H9 (cell line): ENCODE results near the gene ZBTB20. TPM values are rescaled to one million over a fixed set of nuclear protein-coding genes. Genes with fewer than 3 reads are reported as not detected.

Experiments used
- DNase-seq: peaks from one replicate; pipeline ENCODE4 v3.0.0-alpha.2; 2017
- H2AFZ ChIP-seq: one replicate; pipeline ENCODE4 v1.6.1; 2013; ENCODE audit warnings: mild to moderate bottlenecking, low read length, control low read depth, moderate library complexity
- H2AK5ac ChIP-seq: 2 replicates; pipeline ENCODE4 v1.6.1; 2013; ENCODE audit warnings: low read length, control low read depth, mixed read lengths; ENCODE audit not compliant: insufficient read length
- H2BK120ac ChIP-seq: one replicate; pipeline ENCODE4 v1.6.1; 2013; ENCODE audit warnings: low read depth, mild to moderate bottlenecking, low read length, control low read depth, inconsistent platforms; ENCODE audit not compliant: poor library complexity, severe bottlenecking
- H2BK12ac ChIP-seq: 2 replicates; pipeline ENCODE4 v1.6.1; 2013; ENCODE audit warnings: low read length, control low read depth, mixed read lengths, low read depth; ENCODE audit not compliant: insufficient read length
- H2BK15ac ChIP-seq: 2 replicates; pipeline ENCODE4 v1.6.1; 2013; ENCODE audit warnings: low read depth, low read length, control low read depth
- H2BK20ac ChIP-seq: one replicate; pipeline ENCODE4 v1.6.1; 2013; ENCODE audit warnings: low read depth, mild to moderate bottlenecking, low read length, control low read depth, inconsistent platforms; ENCODE audit not compliant: poor library complexity, severe bottlenecking
- H2BK5ac ChIP-seq: 2 replicates; pipeline ENCODE4 v1.6.1; 2013; ENCODE audit warnings: low read length, control low read depth, mixed read lengths; ENCODE audit not compliant: insufficient read length
- H3K14ac ChIP-seq: 2 replicates; pipeline ENCODE4 v1.6.1; 2013; ENCODE audit warnings: low read length, control low read depth; ENCODE audit not compliant: insufficient read depth
- H3K18ac ChIP-seq: 2 replicates; pipeline ENCODE4 v1.6.1; 2013; ENCODE audit warnings: low read depth, mild to moderate bottlenecking, mixed read lengths, low read length, control low read depth; ENCODE audit not compliant: insufficient read length
- H3K23ac ChIP-seq: 2 replicates; pipeline ENCODE4 v1.6.1; 2013; ENCODE audit warnings: low read length, control low read depth, mixed read lengths, low read depth; ENCODE audit not compliant: insufficient read length
- H3K23me2 ChIP-seq: 2 replicates; pipeline ENCODE4 v1.6.1; 2013; ENCODE audit warnings: low read depth, mild to moderate bottlenecking, mixed read lengths, low read length, control low read depth; ENCODE audit not compliant: insufficient read length, poor library complexity, severe bottlenecking
- H3K27ac ChIP-seq: 2 replicates; pipeline ENCODE4 v1.5.1; 2013; ENCODE audit warnings: low read length, control low read depth, mixed read lengths, low read depth; ENCODE audit not compliant: insufficient read length
- H3K27me3 ChIP-seq: 2 replicates; pipeline ENCODE4 v1.6.1; 2013; ENCODE audit warnings: low read length, control low read depth, inconsistent platforms; ENCODE audit not compliant: insufficient read depth
- H3K4ac ChIP-seq: 2 replicates; pipeline ENCODE4 v1.6.1; 2013; ENCODE audit warnings: low read depth, mild to moderate bottlenecking, control low read depth, inconsistent platforms, low read length, moderate library complexity
- H3K4me1 ChIP-seq: 2 replicates; pipeline ENCODE4 v1.6.1; 2013; ENCODE audit warnings: low read length, control low read depth, inconsistent platforms; ENCODE audit not compliant: insufficient read depth
- H3K4me2 ChIP-seq: 2 replicates; pipeline ENCODE4 v1.6.1; 2013; ENCODE audit warnings: low read length, control low read depth, mixed read lengths; ENCODE audit not compliant: insufficient read length, insufficient read depth
- H3K56ac ChIP-seq: 2 replicates; pipeline ENCODE4 v1.6.1; 2013; ENCODE audit warnings: low read depth, mild to moderate bottlenecking, mixed read lengths, low read length, control low read depth; ENCODE audit not compliant: insufficient read length
- H3K79me1 ChIP-seq: 2 replicates; pipeline ENCODE4 v1.6.1; 2013; ENCODE audit warnings: low read depth, mild to moderate bottlenecking, moderate library complexity, low read length, control low read depth, inconsistent platforms; ENCODE audit not compliant: insufficient read depth, poor library complexity, severe bottlenecking
- H3K79me2 ChIP-seq: 2 replicates; pipeline ENCODE4 v1.6.1; 2013; ENCODE audit warnings: low read length, control low read depth, inconsistent platforms; ENCODE audit not compliant: insufficient read depth
- H3K9ac ChIP-seq: 2 replicates; pipeline ENCODE4 v1.6.1; 2013; ENCODE audit warnings: low read length, control low read depth, mixed read lengths; ENCODE audit not compliant: insufficient read length; ENCODE audit errors: extremely low read depth
- H3K9me3 ChIP-seq: one replicate; pipeline ENCODE4 v1.6.1; 2013; ENCODE audit warnings: low read depth, low read length, inconsistent platforms; ENCODE audit not compliant: control insufficient read depth
- H3T11ph ChIP-seq: one replicate; pipeline ENCODE4 v1.6.1; 2013; ENCODE audit warnings: mild to moderate bottlenecking, low read length, control low read depth, inconsistent platforms
- H4K20me1 ChIP-seq: one replicate; pipeline ENCODE4 v1.6.1; 2013; ENCODE audit not compliant: control insufficient read depth, insufficient read length, insufficient read depth
- H4K5ac ChIP-seq: 2 replicates; pipeline ENCODE4 v1.6.1; 2013; ENCODE audit warnings: low read depth, mild to moderate bottlenecking, mixed read lengths, low read length, control low read depth; ENCODE audit not compliant: insufficient read length
- H4K8ac ChIP-seq: replicated peaks from 2 replicates; pipeline ENCODE4 v1.6.1; 2013; ENCODE audit warnings: low read length, control low read depth, mixed read lengths, low read depth; ENCODE audit not compliant: insufficient read length
- H4K91ac ChIP-seq: 2 replicates; pipeline ENCODE4 v1.6.1; 2013; ENCODE audit warnings: low read depth, mild to moderate bottlenecking, moderate library complexity, mixed read lengths, low read length, control low read depth; ENCODE audit not compliant: insufficient read length
- H3K27ac Mint-ChIP-seq, 3 experiments: 2 replicates in 2 of 3; 3 replicates in 1 of 3; pipeline ENCODE4 v1.8.0; 2020 to 2021; ENCODE audit warnings: mixed read lengths in 3 of 3, mild to moderate bottlenecking in 1 of 3, moderate library complexity in 1 of 3
- H3K27me3 Mint-ChIP-seq: 2 replicates; pipeline ENCODE4 v1.8.0; 2021; ENCODE audit warnings: low read depth, mild to moderate bottlenecking, moderate library complexity, mixed read lengths
- H3K36me3 Mint-ChIP-seq, 3 experiments: 2 replicates in 2 of 3; 3 replicates in 1 of 3; pipeline ENCODE4 v1.8.0; 2020 to 2021; ENCODE audit warnings: low read depth in 3 of 3, mixed read lengths in 3 of 3; ENCODE audit not compliant: insufficient read depth in 1 of 3
- H3K4me1 Mint-ChIP-seq, 2 experiments: 2 replicates each; pipeline ENCODE4 v1.8.0; 2020; ENCODE audit warnings: mixed read lengths in 2 of 2
- H3K4me3 Mint-ChIP-seq, 2 experiments: 2 replicates in 1 of 2; 3 replicates in 1 of 2; pipeline ENCODE4 v1.8.0; 2020 to 2021; ENCODE audit warnings: mild to moderate bottlenecking in 2 of 2, mixed read lengths in 2 of 2, moderate library complexity in 1 of 2
- H3K9me3 Mint-ChIP-seq, 2 experiments: 2 replicates in 1 of 2; 3 replicates in 1 of 2; pipeline ENCODE4 v1.8.0; 2020; ENCODE audit warnings: mild to moderate bottlenecking in 2 of 2, mixed read lengths in 2 of 2, moderate library complexity in 1 of 2
- CTCF ChIP-seq: fragments of 200-600 bp; sonication (generic); conservative IDR thresholded peaks from 3 replicates; pipeline ENCODE4 v1.8.0; 2021; ENCODE audit warnings: antibody characterized with exemption, mild to moderate bottlenecking
- WGBS: extraction: QIAGEN DNeasy Blood & Tissue Kit; methylation state at CpG from one replicate; pipeline ENCODE4 v1.1.7; 2013; ENCODE audit warnings: missing lambda C conversion rate, low lambda C conversion rate, mixed read lengths; ENCODE audit not compliant: insufficient read length; ENCODE audit errors: extremely low coverage; 5-methylcytosine and 5-hydroxymethylcytosine counted together
- total RNA-seq: library from RNA; stranded (reverse); gene quantifications from 2 replicates; pipeline ENCODE4 v1.2.1, GENCODE V29; 2021

Gene ZBTB20
- total RNA-seq, 1 experiment from 2014 or later, result 0.70 TPM

- Histone ChIP-seq H3K4ac (no peak overlapping the region), H3K27ac (no peak overlapping the region), H2AFZ (no peak overlapping the region)
These were observed 595.1 kb downstream of the ZBTB20 start for GRCh38 chr3:114551770-114552526.

More at GRCh38 chr3:114551770-114552526, 595.1 kb downstream of the ZBTB20 start:
- Histone ChIP-seq H2BK20ac (no peak overlapping the region), H3K18ac (no peak overlapping the region), H3K79me1 (no peaks in the 10 kb centered on the region), H3K79me2 (no peaks in the 10 kb centered on the region), H2BK12ac (no peak overlapping the region), H3K9ac (no peak overlapping the region), H4K91ac (no peak overlapping the region), H3K4me2 (no peak overlapping the region), H4K20me1 (no peaks in the 10 kb centered on the region), H3K56ac (no peak overlapping the region), H2BK120ac (no peak overlapping the region), H2AK5ac (no peak overlapping the region), H3K9me3 (no peaks in the 10 kb centered on the region), H4K5ac (no peak overlapping the region), H3T11ph (no peak overlapping the region), H3K27me3 (no peaks in the 10 kb centered on the region), H2BK5ac (no peak overlapping the region), H3K23me2 (no peaks in the 10 kb centered on the region), H4K8ac (no peak overlapping the region), H2BK15ac (no peak overlapping the region), H3K23ac (no peak overlapping the region), H3K4me1 (no peaks in the 10 kb centered on the region), H3K14ac (no peak overlapping the region)
- no CpG with 5 or more reads among the region's 4 CpGs for WGBS
- no peak overlapping the region for H3K27ac Mint-ChIP-seq
- no peak for TF ChIP-seq CTCF
- no peak overlapping the region for H3K4me3 Mint-ChIP-seq
- no peaks in the 10 kb centered on the region for H3K36me3 Mint-ChIP-seq
- H3K9me3 Mint-ChIP-seq, result no peaks in the 10 kb centered on the region
- no peaks in the 10 kb centered on the region for H3K27me3 Mint-ChIP-seq
- H3K4me1 Mint-ChIP-seq, result no peaks in the 10 kb centered on the region
- DNase-seq, result no peak
